ENCODE measurements around the gene DDX41.

DDX41 gene

DNA sequence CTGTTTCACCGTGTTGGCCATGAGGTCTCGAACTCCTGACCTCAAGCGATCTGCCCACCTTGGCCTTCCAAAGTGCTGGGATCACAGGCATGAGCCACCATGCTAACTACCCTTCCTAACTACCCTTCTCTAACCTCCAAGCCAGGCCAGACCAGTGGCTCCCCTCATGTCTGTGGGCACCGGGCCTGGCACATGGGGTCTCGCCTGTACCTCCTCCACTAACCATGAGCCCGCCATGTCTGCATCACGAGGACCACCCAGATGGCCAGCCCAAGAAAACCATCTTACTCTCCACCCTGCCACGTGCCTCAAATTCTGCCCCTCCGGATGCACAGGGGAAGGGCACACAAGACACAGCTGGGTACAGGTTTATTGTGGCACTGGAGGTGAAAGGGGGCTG is 33.7 kb downstream of the DDX41 start:
- DNase-seq = no peak

DNA sequence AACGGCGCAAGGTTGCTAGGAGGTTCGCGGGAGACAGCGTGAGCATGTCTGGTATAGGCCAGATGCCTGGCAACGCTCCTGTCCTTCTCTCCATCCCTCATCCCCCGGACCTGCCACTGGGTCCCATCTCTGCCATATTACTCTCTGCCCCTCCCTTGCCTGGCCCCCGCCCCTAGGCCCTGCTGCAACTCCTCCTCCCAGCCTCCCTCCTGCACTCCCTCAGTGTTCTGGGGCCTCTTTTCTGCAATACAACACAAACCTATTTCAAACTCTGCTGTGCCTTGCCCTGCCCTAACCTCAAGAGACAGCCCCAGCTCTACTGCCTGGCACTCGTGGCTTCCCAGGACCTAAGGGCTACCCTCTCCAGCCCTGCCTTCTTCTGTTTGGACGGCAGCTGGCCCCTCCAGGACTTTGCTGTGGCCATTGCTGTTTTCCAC is 34.4 kb downstream of the DDX41 start:
- DNase-seq = no peak

DNA sequence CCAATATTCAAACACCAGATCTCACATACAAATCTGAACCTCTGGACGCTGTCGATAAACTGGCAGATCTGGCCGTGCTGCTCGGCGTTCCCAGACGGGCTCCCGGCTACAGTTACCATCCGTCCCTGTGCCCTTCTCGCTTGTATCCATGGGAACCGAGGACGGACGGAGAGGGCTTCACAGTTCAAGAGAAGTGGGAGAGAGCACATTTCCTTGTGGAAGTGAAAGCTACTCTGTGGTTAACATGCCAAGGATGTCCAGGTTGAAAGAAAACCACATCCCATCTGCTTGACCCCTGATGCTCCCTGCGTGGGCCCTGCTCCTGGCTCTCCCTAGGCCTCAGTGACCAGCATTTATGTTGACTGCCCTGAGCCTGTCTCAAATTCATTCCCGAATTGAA is 37.0 kb downstream of the DDX41 start:
- DNase-seq = no peak

DNA sequence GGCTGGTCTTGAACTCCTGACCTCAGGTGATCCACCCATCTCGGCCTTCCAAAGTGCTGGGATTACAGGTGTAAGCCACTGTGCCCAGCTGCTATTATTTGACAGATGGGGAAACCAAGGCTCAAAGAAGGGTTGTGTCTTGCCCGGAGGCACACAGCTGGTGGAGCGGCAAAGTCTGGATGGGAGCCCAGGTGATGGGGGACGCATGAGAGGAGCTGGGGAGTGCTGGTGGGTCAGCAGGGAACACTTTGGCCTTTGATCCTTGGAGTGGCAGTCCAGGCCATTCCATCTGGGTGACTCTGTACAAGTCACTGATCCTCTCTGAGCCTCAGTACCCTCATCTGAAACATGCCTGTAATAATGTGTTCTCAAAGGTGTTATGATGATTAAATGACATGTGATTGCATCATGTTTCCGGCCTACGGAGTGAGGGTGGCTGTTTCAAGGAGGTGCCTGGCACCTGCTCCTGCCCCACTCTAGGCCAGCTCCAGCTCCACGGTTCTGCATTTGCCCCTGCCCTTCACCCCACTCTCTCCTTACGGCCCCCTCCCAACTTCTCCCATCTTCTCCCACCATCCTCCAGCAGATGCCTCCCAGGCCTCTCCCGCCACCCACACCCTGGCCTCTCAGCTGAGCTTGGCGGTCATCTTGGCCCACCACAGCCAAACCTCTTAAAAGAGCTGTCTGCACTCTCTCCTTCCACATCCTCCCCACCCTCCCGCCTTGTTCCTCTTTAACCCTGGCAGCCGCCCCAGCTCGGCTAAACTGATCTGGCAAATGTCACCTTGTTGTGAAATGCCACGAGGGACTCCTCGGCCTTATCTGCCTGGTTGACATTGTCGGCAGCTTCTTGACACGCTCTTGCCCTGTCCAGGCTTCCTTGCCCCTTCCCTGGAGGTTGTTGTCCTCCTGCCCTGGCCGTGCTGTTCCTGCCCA is 37.8 kb downstream of the DDX41 start:
- peak; percentile 70 for DNase-seq

DNA sequence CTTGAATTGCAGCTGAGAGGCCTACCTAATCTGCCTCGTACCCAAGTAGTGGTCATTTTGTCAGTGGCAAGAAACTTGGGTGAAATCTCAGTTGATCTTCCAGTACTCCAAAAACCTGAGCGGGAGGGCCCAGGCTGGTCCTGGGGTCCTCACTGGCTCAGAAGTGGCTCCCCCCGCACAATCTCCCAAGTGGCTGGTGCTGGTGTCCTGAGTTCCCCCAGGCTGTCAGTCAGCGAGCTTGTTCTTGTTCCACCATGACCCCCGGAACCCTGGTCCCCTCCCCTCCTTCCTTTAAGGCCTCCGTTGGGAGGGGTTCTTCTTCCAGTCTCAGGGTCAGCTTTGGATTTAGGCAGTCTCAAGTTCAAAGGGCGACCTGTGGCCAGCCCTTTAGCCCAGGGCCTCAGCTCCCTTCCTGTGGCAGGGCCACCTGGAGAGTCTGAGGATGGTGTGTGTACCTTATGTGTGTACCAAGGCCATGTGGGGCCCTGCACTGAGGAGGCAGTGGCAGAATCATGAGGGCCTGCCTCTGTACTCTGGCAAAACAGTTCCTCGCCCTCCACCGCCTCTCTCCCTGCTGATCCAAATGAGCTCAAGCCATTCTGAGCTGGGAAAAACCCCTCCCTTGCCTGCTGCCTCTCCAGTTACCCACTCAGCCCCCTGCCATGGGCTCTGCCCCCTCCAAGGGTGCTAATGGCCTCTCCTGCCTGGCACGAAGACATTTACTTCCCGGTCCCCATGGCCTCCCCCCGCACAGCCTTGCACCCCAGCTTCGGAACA is 38.9 kb downstream of the DDX41 start:
- DNase-seq = no peak

DNA sequence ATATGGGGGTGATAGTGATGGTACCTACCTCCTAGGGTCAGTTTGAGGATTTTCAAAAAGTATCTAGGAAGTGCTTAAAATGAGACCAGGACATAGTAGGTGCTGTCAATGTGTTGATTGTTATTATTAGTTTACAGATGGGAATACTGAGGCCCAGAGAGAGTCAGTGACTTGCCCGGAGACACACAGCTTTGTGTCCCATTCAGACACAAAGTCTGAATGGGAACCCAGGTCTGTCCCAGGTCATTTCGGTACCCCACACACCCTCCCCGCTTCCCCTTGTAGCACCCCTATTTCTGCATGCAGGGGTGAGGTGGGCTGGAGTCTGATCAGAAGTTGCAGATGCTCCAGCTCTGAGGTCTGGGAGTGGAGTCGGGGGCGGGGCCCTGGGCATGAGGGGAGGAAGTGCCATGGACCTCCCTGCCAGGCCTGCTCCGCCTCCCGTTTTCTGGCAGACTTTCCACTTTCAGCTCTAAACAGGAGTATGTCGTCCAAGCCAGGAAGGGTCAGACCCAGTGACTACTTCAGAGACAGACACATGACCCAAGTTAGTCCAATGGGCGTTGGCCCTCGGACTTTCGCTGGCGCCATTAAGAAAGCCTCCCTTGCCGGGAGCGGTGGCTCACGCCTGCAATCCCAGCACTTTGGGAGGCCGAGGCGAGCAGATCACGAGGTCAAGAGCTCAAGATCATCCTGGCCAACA is 40.1 kb downstream of the DDX41 start:
- DNase-seq = no peak

DNA sequence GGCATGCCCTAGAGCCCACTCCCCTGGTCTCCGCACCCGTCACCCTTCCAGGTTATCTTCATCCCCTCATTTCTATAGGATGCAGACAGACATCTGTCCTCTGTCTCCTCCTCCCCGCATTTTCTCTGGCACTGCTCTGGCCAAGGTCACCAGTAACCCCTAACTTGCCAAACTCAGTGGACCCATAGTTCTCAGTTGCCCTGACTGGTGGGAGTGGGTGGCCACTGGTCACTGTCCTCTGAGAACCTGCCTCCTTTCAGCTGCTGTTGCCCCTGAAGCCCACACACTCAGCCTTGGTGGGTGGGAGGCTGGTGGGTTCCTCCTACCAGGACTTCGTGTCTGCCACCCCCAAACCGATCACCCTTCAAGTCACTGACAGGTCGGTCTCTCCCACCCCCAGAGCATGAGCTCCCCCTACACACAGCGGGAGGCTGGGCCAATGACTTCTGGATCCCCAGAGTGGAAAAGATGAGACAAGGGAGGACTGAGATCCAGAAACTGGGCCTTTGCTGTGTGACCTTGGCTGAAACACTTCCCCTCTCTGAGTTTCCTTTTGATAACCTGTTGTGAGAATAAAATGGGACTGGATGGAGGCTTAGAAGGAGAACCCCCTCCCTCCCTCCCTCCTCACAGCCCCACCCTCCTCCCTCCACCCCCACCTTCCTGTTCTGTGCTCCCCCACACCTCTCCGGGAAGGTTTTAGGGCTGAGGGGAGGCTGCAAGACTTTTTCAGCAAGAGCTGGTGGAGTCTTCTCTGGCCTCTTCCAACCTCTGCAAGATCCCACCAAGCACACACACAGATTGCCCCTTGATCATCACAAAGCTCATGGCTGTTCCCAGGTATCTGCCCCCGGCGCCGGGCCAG is 41.0 kb downstream of the DDX41 start:
- DNase-seq = no peak

DNA sequence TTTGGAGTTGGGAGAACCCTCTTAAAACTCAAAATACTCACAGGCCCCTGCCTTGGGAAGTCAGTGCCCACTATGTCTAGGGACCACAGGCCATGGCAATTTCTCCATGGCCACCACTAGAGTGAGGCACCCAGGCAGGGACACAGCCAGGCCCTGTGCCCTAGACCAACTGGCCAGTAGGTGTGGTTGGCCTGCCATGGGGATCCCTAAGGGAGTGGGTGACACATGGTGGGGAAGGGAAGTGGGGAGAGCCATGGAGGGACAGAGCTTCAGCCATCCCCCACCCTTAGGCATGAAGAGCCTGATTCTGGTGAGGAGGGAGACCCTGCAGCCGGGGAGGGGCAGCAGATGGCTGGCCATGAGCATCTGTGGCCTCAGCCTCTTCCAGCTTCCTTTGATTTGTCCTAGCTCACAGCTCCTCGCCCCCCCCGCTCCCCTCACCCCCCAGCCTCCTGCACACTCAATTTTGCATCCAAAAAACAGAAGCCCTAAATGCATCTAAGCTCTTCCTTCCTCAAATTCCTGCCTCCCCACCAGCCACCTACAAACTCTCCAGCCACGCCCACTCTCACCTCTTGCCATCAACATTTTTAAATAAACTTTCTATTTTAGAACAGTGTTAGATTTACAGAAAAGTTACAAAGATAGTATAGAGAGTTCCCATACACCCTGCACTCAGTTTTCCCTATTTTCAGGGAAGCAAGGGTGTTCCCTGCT is 41.8 kb downstream of the DDX41 start:
- DNase-seq = no peak

DNA sequence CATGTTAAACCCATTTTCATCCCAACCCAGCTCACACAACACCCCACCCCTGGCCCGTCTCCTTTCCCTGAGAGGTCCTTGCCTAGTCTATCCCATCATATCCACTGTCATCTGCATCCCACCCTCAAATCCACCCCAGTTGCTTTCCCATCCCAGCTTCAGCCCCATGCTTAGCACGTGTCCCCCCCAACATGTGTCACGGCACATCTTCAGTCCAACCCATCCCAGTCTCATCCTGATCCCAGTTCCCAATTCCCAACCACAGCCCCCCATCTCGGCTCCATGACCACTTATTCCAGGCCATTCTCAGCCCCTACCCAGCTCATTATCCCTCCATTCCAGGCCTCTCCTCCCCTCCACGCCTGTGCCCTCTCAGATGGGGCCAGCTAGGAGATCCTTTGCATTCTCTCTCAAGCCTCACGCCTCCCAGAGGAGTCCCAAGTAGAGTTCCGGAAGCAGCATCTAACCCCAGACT is 42.7 kb downstream of the DDX41 start:
- DNase-seq = no peak

DNA sequence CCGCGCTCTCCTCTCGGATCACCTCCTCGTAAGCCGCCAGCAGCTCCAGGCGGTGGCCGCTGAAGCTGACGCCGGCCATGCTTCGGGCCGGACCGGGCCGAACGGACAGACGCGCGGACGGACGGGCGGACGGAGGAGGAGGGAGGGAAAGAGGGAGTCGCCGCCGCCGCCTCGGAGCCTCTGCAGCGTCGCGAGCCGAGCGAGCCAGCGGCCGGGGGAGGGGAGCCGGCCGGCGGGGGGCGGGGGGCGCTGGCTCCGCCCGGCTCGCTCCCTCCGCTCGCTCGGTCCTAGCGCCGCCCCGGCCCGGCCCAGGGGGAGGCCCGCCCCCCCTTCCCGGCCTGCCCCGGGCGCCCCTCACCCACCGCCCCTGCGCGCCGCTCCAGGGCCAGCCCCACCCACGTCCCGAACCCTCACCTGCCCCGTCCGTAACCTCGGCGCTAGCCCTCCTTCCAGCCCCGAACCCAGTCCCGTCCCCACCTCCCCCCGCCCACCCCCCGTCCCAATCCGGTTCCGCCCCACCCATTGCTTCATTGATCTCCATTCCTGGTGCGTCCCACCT is 43.2 kb downstream of the DDX41 start, which contains the start of gene DBN1:
Gene DBN1 (minus strand): TSS at position 192 of the 559 bp plus-strand sequence. CDS start 113 bp downstream, at position 79.
- DNase-seq = no peak

DNA sequence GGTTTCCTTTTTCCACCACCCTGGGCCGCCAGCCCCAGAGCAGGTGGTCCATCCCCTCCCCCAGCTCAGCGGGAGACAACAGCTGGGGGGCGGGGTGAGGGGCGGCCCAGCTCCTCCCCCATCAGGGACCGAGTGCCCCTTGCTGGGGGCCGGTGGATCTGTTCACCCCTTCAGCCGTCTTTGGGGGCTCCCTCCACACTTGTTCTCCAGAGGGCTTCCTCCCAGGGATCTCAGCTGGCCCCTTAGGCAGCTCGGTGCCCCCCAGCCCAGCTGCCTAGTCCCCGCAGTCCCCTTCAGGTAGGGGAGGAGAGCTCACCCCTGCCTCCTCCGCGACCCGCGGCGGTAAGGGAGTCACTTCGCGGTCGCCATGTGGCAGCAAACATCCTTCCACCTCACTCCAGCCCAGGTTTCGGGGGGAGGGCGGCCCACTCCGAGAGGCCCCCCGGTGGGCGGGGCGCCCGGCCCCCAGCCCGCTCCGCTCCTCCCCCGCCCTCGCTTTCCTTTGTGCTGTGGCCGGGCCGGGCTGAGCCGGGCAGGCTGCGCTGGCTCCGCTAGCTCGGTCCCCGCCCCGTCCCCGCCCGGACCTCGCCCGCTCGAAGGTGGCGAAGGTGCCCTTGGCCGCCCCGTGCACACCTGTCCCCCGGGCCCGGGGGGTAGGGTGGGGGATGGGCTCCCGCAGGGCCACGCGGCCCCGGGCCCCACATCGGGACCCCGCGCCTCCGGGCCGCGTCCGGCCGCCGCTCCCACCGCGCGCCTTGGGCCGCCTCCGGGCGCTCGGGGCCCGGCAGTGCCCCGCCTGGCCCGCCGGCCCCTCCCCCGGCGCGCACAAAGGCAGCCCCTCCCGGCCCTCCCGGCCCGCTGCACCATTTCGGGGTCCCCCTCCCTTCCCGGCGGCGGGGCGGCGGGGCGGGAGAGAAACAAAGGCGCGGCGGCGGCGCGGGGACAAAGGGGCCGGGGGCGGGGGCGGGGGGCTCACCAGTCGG is 44.0 kb downstream of the DDX41 start:
- DNase-seq = peak; percentile 86

DNA sequence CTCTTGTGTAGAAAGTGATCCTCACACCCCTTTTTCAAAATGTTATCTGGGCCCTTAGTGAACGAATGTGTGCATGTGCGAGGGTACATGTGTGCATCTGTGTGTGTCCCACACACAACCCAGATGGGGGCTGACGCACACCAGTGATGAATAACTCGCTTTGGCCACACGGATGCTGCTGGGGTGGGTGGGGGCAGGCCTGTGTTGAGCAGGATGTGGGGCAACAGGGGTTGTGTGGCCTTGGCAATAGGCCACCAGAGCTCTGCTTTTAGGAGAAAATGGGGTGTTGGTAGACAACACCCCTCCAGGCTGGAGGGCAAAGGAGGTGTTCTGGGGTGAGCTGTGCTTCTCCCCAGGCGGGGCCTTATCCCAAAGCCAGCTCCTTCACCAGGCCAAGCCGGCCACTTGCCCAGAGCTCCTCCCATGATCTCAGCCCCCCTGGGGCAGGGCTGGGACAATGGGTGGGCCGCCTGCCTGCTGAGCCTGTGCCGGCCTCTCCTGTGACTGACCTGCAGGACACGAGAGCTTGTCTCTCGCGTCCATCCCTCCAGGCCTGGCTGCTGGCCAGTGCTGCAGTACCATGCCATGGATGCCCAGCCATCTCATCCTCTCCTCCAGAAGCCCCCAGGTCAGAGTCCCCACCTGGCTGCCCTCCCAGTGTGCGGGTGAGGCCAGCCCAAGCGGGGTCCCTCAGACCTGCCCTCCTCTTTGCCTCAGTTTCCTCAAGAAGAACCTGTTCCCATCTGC is 45.0 kb downstream of the DDX41 start:
- DNase-seq = peak; percentile 75

DNA sequence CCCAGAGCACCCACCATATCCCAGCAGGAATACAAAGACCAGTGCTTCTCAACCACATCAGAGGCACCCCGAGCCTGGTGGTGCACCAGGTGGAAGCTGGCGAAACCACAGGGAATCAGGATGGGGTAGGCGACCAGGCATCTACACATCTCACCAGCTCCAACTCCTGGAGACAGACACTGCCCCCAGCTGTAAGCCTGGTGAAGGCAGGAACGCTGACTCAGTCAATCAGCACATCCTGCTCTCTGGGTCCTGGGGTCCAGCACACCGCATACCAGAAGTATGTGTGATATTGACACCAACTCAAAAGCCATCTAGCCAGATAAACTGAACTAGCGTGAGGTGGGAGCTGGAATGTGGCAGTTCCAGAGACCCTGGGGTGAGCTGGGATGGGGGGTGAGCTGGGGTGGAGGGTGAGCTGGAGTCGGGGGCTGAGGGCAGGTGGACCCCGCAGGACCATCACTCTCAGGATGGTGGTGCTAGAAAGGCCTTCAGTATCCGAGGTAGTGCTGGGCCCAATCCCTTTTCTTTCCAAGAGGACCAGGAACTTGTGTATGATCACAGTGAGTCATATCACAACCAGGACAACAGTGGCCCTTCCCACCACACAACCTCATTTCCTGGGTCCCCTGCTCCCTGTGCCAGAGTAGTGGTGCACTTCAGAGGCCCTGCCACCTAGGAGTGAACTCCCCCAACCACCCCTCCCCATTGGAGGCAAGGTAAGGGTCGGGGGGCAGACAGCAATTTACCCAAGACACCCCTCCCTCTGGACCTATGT is 45.8 kb downstream of the DDX41 start:
- DNase-seq = no peak

DNA sequence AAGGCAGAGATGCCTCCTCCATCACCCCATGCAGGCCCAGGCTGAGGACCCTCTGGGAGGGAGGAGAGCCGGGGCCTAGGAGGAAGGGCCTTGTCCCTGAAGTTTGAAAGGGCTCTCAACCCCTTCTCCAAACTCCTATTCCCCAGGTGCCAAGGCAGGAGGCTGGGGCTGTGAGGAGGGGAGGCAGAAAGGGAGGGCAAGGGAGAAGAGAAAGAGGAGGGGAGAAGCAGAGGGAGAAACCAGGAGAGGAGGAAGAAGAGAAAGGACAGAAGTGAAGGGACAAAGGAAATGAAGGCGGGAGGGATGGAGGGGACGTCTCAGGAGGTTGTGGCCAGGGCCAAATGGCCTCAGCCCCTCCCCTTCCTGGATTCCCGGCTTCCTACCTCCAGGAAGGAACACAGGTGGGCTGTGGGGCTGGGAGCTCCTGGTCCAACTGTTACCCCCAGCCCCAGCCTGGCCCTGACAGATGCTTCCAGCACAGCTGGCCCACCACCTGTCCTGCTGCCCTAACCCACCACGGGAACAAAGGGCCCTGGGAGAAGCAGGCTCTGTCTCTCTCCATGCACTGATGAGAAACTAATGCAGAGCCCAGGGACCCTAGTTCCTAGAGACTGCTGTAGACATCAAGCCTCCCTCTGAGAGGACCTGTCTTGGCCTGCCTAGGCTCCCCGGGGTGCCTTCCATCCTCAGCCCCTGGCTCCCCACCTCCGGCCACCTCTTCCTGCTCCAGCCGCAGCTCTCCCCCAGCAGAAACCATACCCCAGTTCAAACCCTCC is 46.8 kb downstream of the DDX41 start:
- no peak for DNase-seq

DNA sequence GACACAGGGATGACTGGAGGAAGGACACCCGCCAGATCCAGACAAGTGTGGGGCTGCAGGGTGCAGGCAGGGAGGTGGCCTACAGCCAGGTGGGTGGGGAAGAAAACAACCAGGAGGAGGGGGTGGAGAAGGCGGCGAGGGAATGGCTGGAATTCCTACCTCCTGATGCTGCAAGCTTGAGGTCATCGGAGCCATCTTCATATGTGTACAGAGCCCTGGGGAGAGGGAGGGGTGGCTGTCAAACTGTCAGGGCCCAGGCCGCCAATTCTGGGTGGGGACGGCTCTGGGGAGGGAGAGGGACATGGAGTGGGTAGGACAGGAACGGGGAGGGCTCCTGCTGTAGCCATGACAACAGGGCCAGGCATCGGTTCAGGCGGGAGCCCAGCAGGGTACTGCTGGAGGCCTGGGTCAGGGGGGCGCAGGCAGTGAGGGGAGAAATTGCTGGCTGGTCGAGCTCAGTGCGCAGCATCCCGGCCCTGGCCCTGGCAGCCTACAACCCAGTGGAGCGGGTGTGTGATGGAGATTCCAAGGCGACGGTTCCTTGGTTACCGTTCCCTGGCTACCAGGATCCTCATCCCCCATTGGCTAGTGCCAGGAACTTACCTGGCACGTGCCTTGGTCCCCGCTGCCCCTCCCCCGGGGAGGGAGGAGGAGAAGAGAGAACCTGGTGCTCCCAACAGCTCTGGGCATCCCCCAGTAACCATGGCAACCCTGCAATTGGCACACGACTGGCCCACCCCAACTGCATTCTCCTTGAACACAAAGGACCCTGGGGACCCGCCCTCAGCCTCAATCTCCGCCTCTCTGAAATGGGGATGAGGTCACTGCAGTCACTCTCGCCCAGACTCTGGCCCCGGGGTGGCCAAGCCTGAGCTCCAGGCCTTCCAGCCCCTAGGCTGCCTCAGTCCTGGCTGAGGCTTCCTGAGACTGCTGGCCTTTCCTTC is 47.8 kb downstream of the DDX41 start:
- DNase-seq = no peak

DNA sequence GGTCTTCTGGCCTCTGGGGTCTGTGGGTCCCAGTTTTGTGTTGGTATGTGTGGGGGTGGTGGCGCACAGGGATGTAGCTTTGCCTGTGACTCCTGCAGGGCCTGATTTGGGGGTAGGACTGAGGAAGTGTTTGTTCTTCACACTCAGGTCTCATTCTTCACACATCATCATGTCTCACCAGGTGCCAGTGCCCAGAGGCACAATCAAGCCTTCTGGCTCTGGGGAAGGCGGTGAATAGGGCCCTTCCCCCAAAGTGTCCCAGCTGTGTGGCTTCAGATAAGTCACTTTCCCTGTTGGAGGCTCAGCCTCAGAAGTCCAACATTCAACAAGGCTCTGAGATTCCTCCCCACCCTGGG is 48.5 kb downstream of the DDX41 start:
- DNase-seq = no peak

Measured in stimulated activated CD8-positive, alpha-beta memory T cell treated with anti-CD3 and anti-CD28 coated beads, Interleukin-4, amount 100 ng/mL, for 48 hours (primary cell).